Activated CD4-positive, CD25-positive, alpha-beta regulatory T cell treated with anti-CD3 and anti-CD28 coated beads, Interleukin-2, amount 50 U/mL, for 16 hours (primary cell): ENCODE measurements around the gene CFAP97D2.
"Not testable (repeated sequence)": the region's sequence is repeated elsewhere in the genome, so short reads cannot be mapped to it uniquely, and the experiment has no call there.

Source experiments
- DNase-seq: peaks from one replicate; pipeline ENCODE4 v3.0.0-alpha.2; 2020; ENCODE audit warnings: low read depth, low spot score

The CFAP97D2 gene

GRCh38 chr13:114199526-114199925 lies 20.5 kb downstream of the CFAP97D2 start:
- not testable (repeated sequence) for DNase-seq

- DNase-seq = no peak
These were observed 20.9 kb downstream of the CFAP97D2 start for GRCh38 chr13:114199954-114200353.

GRCh38 chr13:114200399-114200911 lies 21.4 kb downstream of the CFAP97D2 start:
- no peak for DNase-seq

- no peak for DNase-seq
These were observed 23.5 kb downstream of the CFAP97D2 start for GRCh38 chr13:114202581-114202980.

- DNase-seq = no peak
These were observed 24.5 kb downstream of the CFAP97D2 start for GRCh38 chr13:114203536-114203935.

- no peak for DNase-seq
These were observed 25.8 kb downstream of the CFAP97D2 start for GRCh38 chr13:114204894-114205293.

GRCh38 chr13:114208134-114208533 lies 29.1 kb downstream of the CFAP97D2 start:
- DNase-seq = no peak

- no peak for DNase-seq
These were observed 32.5 kb downstream of the CFAP97D2 start for GRCh38 chr13:114211446-114212157.

GRCh38 chr13:114212158-114212495 lies 33.1 kb downstream of the CFAP97D2 start:
- DNase-seq = no peak

GRCh38 chr13:114213980-114214379 lies 34.9 kb downstream of the CFAP97D2 start:
- DNase-seq = no peak

GRCh38 chr13:114219392-114219791 lies 40.3 kb downstream of the CFAP97D2 start:
- no peak for DNase-seq

- no peak for DNase-seq
These were observed 43.5 kb downstream of the CFAP97D2 start for GRCh38 chr13:114222461-114222968.

GRCh38 chr13:114224201-114224600 lies 45.1 kb downstream of the CFAP97D2 start:
- no peak for DNase-seq

GRCh38 chr13:114225610-114226009 lies 46.6 kb downstream of the CFAP97D2 start:
- no peak for DNase-seq

- DNase-seq = no peak
These were observed 47.0 kb downstream of the CFAP97D2 start for GRCh38 chr13:114226088-114226487.

GRCh38 chr13:114226699-114227323 lies 47.8 kb downstream of the CFAP97D2 start:
- DNase-seq = peak; percentile 68

GRCh38 chr13:114227528-114227927 lies 48.5 kb downstream of the CFAP97D2 start:
- no peak for DNase-seq

- no peak for DNase-seq
These were observed 49.1 kb downstream of the CFAP97D2 start for GRCh38 chr13:114228176-114228575.

GRCh38 chr13:114229506-114229905 lies 50.4 kb downstream of the CFAP97D2 start:
- DNase-seq = no peak

- no peak for DNase-seq
These were observed 51.1 kb downstream of the CFAP97D2 start for GRCh38 chr13:114230117-114230516.

- DNase-seq = no peak
These were observed 51.5 kb downstream of the CFAP97D2 start for GRCh38 chr13:114230575-114230974.

GRCh38 chr13:114231886-114232285 lies 52.8 kb downstream of the CFAP97D2 start:
- DNase-seq = no peak

GRCh38 chr13:114234266-114234644 lies 55.2 kb downstream of the CFAP97D2 start:
- DNase-seq = no peak
